Measurements from ENCODE around the gene GCC2. TPM values are rescaled to one million over a fixed set of nuclear protein-coding genes. Genes with fewer than 3 reads are reported as not detected.

GCC2 gene
- total and polyA plus RNA-seq, 2 donors from 2014 or later: 9.5 to 74.5 TPM

DNA sequence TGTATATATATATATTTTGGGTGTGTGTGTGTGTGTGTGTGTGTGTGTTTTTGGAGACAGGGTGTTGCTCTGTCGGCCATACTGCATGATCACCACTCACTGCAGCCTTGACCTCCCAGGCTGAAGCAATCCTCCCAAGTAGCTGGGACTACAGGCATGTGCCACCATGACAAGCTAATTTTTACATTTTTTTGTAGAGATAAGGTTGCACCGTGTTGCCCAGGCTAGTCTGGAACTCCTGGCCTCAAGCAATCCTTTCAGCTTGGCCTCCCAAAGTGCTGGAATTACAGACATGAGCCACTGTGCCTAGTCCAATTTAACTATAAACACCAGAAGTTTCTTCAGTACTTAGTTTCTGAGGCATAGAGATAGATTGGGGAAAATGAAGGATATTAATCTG lies 103.6 kb downstream of the GCC2 start:
- H3K9ac ChIP-seq (ENCODE audit: low read length in 3 of 3): no peak overlapping the region
- H3K27ac ChIP-seq (ENCODE audit: low read depth in 2 of 2, low read length in 2 of 2): peak overlapping the region in 1 of 2 donors; percentile 0
- FAIRE-seq: no peak
- TF ChIP-seq, protein P1, sequence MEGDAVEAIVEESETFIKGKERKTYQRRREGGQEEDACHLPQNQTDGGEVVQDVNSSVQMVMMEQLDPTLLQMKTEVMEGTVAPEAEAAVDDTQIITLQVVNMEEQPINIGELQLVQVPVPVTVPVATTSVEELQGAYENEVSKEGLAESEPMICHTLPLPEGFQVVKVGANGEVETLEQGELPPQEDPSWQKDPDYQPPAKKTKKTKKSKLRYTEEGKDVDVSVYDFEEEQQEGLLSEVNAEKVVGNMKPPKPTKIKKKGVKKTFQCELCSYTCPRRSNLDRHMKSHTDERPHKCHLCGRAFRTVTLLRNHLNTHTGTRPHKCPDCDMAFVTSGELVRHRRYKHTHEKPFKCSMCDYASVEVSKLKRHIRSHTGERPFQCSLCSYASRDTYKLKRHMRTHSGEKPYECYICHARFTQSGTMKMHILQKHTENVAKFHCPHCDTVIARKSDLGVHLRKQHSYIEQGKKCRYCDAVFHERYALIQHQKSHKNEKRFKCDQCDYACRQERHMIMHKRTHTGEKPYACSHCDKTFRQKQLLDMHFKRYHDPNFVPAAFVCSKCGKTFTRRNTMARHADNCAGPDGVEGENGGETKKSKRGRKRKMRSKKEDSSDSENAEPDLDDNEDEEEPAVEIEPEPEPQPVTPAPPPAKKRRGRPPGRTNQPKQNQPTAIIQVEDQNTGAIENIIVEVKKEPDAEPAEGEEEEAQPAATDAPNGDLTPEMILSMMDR (IDR thresholded peaks at IDR 0.05; ENCODE audit: borderline replicate concordance, extremely low read depth, insufficient read depth): no peak
- intact Hi-C loops (cut with DNase I): no loop called here
- peaks cover 0 to 22% (median 19%) of the 10 kb centered on the region in 3 donors for H3K4me1 ChIP-seq (ENCODE audit: control insufficient read depth in 2 of 3, insufficient read depth in 2 of 3, low read depth in 1 of 3, low read length in 3 of 3)
- H3K27me3 ChIP-seq (ENCODE audit: control insufficient read depth, insufficient read depth, low read length): no peaks in the 10 kb centered on the region
- H3K4me3 ChIP-seq (ENCODE audit: low read length in 3 of 3): no peak overlapping the region
- no peaks in the 10 kb centered on the region for H3K9me3 ChIP-seq (ENCODE audit: control insufficient read depth in 2 of 3, insufficient read depth in 1 of 3, low read length in 3 of 3)
- DNase-seq: no peak
- H3K36me3 ChIP-seq (ENCODE audit: control insufficient read depth in 2 of 3, insufficient read depth in 3 of 3, low read length in 3 of 3): no peaks in the 10 kb centered on the region

DNA sequence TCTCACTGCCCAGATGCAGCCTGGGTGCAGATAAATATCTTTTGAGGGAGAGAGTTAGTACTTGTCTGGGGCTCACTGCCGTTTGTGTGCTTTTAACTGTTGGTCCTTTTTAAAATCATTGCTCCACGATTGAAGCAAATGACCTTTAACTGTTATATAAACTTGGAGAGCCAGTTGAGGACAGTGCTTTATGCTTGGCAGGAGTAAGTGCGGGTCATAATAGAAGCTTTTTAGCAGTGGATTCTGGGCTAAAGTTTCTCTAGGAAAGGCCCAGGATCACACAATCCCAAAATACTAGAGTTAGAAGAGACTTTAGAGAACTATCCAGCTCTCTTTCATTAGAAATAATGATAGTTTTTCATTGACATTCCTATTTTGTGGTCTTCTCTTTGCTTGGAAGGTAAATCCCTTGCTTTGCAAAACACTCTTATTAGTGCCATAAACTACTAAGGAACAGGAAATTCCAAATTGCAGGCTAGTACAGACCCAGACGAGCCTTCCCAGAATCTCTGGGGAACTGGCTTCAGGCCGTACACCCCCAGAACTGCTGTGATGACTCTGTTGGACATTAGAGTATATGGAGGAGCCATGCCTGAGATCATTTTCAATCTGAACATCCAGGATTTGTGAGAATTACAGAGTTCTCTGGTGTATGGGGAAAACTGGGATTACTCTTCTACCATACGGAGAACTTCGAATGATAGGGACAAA lies 104.4 kb downstream of the GCC2 start:
- H3K27ac ChIP-seq (ENCODE audit: low read depth in 2 of 2, low read length in 2 of 2): peak overlapping the region; percentile 51 to 65
- H3K4me3 ChIP-seq (ENCODE audit: low read length in 3 of 3): no peak overlapping the region
- no peak for FAIRE-seq

DNA sequence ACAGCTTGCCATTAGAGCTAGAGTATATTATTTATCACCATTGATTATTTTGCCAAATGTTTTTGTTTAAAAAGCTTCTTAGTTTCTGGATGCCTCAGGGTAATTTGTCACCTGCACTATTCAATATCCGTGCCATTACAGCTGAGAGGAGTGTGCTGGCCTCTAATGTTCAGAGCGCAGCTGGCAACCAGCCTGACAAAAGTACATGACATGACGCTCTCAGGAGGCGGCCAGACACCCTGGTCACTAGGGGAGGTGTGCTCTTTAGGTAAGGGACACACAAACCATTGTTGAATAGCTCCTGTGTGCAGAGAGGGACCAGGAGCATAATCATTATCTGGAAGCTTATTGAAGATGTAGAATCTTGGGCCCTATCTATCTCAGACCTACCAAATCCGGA lies 105.5 kb downstream of the GCC2 start:
- H3K4me3 ChIP-seq (ENCODE audit: low read length in 3 of 3): no peak overlapping the region
- no peak overlapping the region for H3K27ac ChIP-seq (ENCODE audit: low read depth in 2 of 2, low read length in 2 of 2)
- no peak overlapping the region for H3K9ac ChIP-seq (ENCODE audit: low read length in 3 of 3)
- peaks cover 0 to 25% (median 22%) of the 10 kb centered on the region in 3 donors for H3K4me1 ChIP-seq (ENCODE audit: control insufficient read depth in 2 of 3, insufficient read depth in 2 of 3, low read depth in 1 of 3, low read length in 3 of 3)
- intact Hi-C loops (cut with DNase I): no loop called here
- no peaks in the 10 kb centered on the region for H3K9me3 ChIP-seq (ENCODE audit: control insufficient read depth in 2 of 3, insufficient read depth in 1 of 3, low read length in 3 of 3)
- H3K36me3 ChIP-seq (ENCODE audit: control insufficient read depth in 2 of 3, insufficient read depth in 3 of 3, low read length in 3 of 3): no peaks in the 10 kb centered on the region
- DNase-seq: no peak
- FAIRE-seq: no peak
- no peaks in the 10 kb centered on the region for H3K27me3 ChIP-seq (ENCODE audit: control insufficient read depth, insufficient read depth, low read length)
- TF ChIP-seq, protein P1 (IDR thresholded peaks at IDR 0.05; ENCODE audit: borderline replicate concordance, extremely low read depth, insufficient read depth): no peak

More for the DNA sequence above, 104.4 kb downstream of the GCC2 start:
- Histone ChIP-seq H3K27me3 (ENCODE audit: control insufficient read depth, insufficient read depth, low read length) (no peaks in the 10 kb centered on the region), H3K4me1 (ENCODE audit: control insufficient read depth in 2 of 3, insufficient read depth in 2 of 3, low read depth in 1 of 3, low read length in 3 of 3) (peaks cover 0 to 22% (median 19%) of the 10 kb centered on the region in 3 donors), H3K9me3 (ENCODE audit: control insufficient read depth in 2 of 3, insufficient read depth in 1 of 3, low read length in 3 of 3) (no peaks in the 10 kb centered on the region), H3K36me3 (ENCODE audit: control insufficient read depth in 2 of 3, insufficient read depth in 3 of 3, low read length in 3 of 3) (no peaks in the 10 kb centered on the region), H3K9ac (ENCODE audit: low read length in 3 of 3) (no peak overlapping the region)
- intact Hi-C loops (cut with DNase I): no loop called here
- TF ChIP-seq, protein P1 (IDR thresholded peaks at IDR 0.05; ENCODE audit: borderline replicate concordance, extremely low read depth, insufficient read depth): no peak
- peak in 1 of 5 donors; percentile 31 for DNase-seq

Data from kidney (tissue), 14 donors.